IMR-90 (cell line): ENCODE data around the gene CD2. TPM values are rescaled to one million over a fixed set of nuclear protein-coding genes. Genes with fewer than 3 reads are reported as not detected.

Experiments used
- ATAC-seq: fragments of 200-7000 bp; cut with Tn5 transposase; 2 replicates; pipeline ENCODE4 v1.9.1; 2020; ENCODE audit warnings: low read depth, mild to moderate bottlenecking, moderate library complexity
- BruUV-seq: library from RNA; stranded (reverse); fragments of 400-500 nt; replicated peaks from 2 replicates; lab custom pipeline; 2021; lab: Mats Ljungman, UMichigan
- CTCF ChIA-PET: fragments of 300-600 bp; formaldehyde crosslinking; extraction: SDS; loops from one replicate; lab custom pipeline; 2021; ENCODE audit warnings: antibody characterized with exemption; lab: Yijun Ruan, JAX
- POLR2A ChIA-PET: fragments of 300-600 bp; sonication (Branson Sonifier 250); formaldehyde crosslinking; loops from one replicate; lab custom pipeline; 2022; ENCODE audit warnings: antibody characterized with exemption; ENCODE audit not compliant: unreplicated experiment; lab: Charles Lee
- DNase-seq: peaks from one replicate; pipeline ENCODE4 v3.0.0; 2013
- H2AFZ ChIP-seq: replicated peaks from 2 replicates; pipeline ENCODE3; 2013; ENCODE audit warnings: low read length, mild to moderate bottlenecking; ENCODE audit not compliant: poor library complexity
- H2AK5ac ChIP-seq: 2 replicates; pipeline ENCODE4 v1.6.1; 2013; ENCODE audit warnings: low read depth, low read length, inconsistent platforms
- H2AK9ac ChIP-seq: replicated peaks from 2 replicates; pipeline ENCODE3; 2013; ENCODE audit warnings: mild to moderate bottlenecking, low read depth, low read length, moderate library complexity; ENCODE audit not compliant: poor library complexity
- H2BK120ac ChIP-seq: 2 replicates; pipeline ENCODE4 v1.6.1; 2013; ENCODE audit warnings: low read depth, low read length, inconsistent platforms
- H2BK15ac ChIP-seq: 3 replicates; pipeline ENCODE4 v1.6.1; 2013; ENCODE audit warnings: low read depth, low read length, inconsistent platforms
- H2BK20ac ChIP-seq: 2 replicates; pipeline ENCODE4 v1.6.1; 2013; ENCODE audit warnings: low read depth, mild to moderate bottlenecking, inconsistent platforms, low read length, moderate library complexity
- H2BK5ac ChIP-seq: 2 replicates; pipeline ENCODE4 v1.6.1; 2013; ENCODE audit warnings: mild to moderate bottlenecking, low read depth, low read length, inconsistent platforms; ENCODE audit not compliant: poor library complexity, severe bottlenecking
- H3K14ac ChIP-seq: replicated peaks from 2 replicates; pipeline ENCODE4 v1.6.1; 2013; ENCODE audit warnings: low read depth, low read length, inconsistent platforms
- H3K18ac ChIP-seq: 2 replicates; pipeline ENCODE4 v1.6.1; 2013; ENCODE audit warnings: low read depth, low read length, control low read depth
- H3K23ac ChIP-seq: 2 replicates; pipeline ENCODE4 v1.6.1; 2013; ENCODE audit warnings: low read depth, low read length, inconsistent platforms
- H3K27ac ChIP-seq: 2 replicates; pipeline ENCODE4 v1.5.1; 2013; ENCODE audit warnings: mild to moderate bottlenecking, control low read depth, low read length; ENCODE audit not compliant: insufficient read depth
- H3K27me3 ChIP-seq: 2 replicates; pipeline ENCODE4 v1.6.1; 2013; ENCODE audit warnings: low read length; ENCODE audit not compliant: control insufficient read depth, insufficient read depth
- H3K36me3 ChIP-seq: 2 replicates; pipeline ENCODE4 v1.6.1; 2013; ENCODE audit warnings: low read length, mixed read lengths; ENCODE audit not compliant: control insufficient read depth, insufficient read depth
- H3K4ac ChIP-seq: 2 replicates; pipeline ENCODE4 v1.6.1; 2013; ENCODE audit warnings: low read depth, low read length, inconsistent platforms
- H3K4me1 ChIP-seq: 2 replicates; pipeline ENCODE4 v1.6.1; 2013; ENCODE audit warnings: low read length, mixed read lengths; ENCODE audit not compliant: control insufficient read depth, insufficient read depth
- H3K4me2 ChIP-seq: 2 replicates; pipeline ENCODE4 v1.6.1; 2013; ENCODE audit warnings: low read depth, mild to moderate bottlenecking, control low read depth, low read length, moderate library complexity
- H3K4me3 ChIP-seq: 2 replicates; pipeline ENCODE4 v1.5.1; 2013; ENCODE audit warnings: low read depth, mild to moderate bottlenecking, control low read depth, low read length, moderate library complexity; ENCODE audit not compliant: insufficient read depth
- H3K56ac ChIP-seq: 2 replicates; pipeline ENCODE4 v1.6.1; 2013; ENCODE audit warnings: low read length, inconsistent platforms; ENCODE audit not compliant: insufficient read depth; ENCODE audit errors: extremely low read depth
- H3K79me1 ChIP-seq, 2 experiments: 2 replicates each; pipeline ENCODE4 v1.6.1; 2013; ENCODE audit warnings: low read length in 2 of 2, inconsistent platforms in 1 of 2, low read depth in 1 of 2
- H3K9ac ChIP-seq: 2 replicates; pipeline ENCODE4 v1.6.1; 2013; ENCODE audit warnings: low read depth, low read length, control low read depth
- H3K9me1 ChIP-seq: 2 replicates; pipeline ENCODE4 v1.6.1; 2013; ENCODE audit warnings: low read length, inconsistent platforms; ENCODE audit not compliant: insufficient read depth
- H3K9me3 ChIP-seq: 2 replicates; pipeline ENCODE4 v1.6.1; 2013; ENCODE audit warnings: low read length; ENCODE audit not compliant: control insufficient read depth, insufficient read depth
- H4K20me1 ChIP-seq: 2 replicates; pipeline ENCODE4 v1.6.1; 2013; ENCODE audit warnings: low read length, inconsistent platforms; ENCODE audit not compliant: insufficient read depth
- H4K5ac ChIP-seq: 2 replicates; pipeline ENCODE4 v1.6.1; 2013; ENCODE audit warnings: mild to moderate bottlenecking, low read depth, low read length, control low read depth
- H4K8ac ChIP-seq, 2 experiments: 2 replicates each; pipeline ENCODE4 v1.6.1; 2013; ENCODE audit warnings: low read depth in 2 of 2, low read length in 2 of 2, control low read depth in 1 of 2, inconsistent platforms in 1 of 2
- H4K91ac ChIP-seq: 2 replicates; pipeline ENCODE4 v1.6.1; 2013; ENCODE audit warnings: low read depth, low read length, inconsistent platforms; ENCODE audit not compliant: insufficient read depth
- CEBPB ChIP-seq: IDR thresholded peaks from 2 replicates; pipeline ENCODE4 v1.6.1; 2012; ENCODE audit warnings: low read depth, low read length, improper control_type of control experiment
- ELK1 ChIP-seq: fragments of 150-350 bp; IDR thresholded peaks from 2 replicates; pipeline ENCODE4 v1.6.1; 2016; ENCODE audit warnings: low read depth, mild to moderate bottlenecking, low read length, moderate library complexity, borderline replicate concordance
- FOS ChIP-seq: fragments of 150-350 bp; IDR thresholded peaks from 2 replicates; pipeline ENCODE4 v1.6.1; 2016; ENCODE audit warnings: low read depth, low read length
- RAD21 ChIP-seq: IDR thresholded peaks from 2 replicates; pipeline ENCODE4 v1.6.1; 2012; ENCODE audit warnings: low read length, improper control_type of control experiment
- RFX5 ChIP-seq: IDR thresholded peaks from 2 replicates; pipeline ENCODE4 v1.8.0; 2012; ENCODE audit warnings: low read depth, mild to moderate bottlenecking, low read length, moderate library complexity
- SMC3 ChIP-seq: fragments of 150-350 bp; IDR thresholded peaks from 2 replicates; pipeline ENCODE4 v1.6.1; 2016; ENCODE audit warnings: low read depth, mild to moderate bottlenecking, antibody characterized with exemption, low read length, moderate library complexity
- USF2 ChIP-seq: fragments of 150-350 bp; IDR thresholded peaks from 2 replicates; pipeline ENCODE4 v1.6.1; 2017; ENCODE audit warnings: mild to moderate bottlenecking, antibody characterized with exemption, low read length, low read depth
- WGBS, 2 experiments: methylation state at CpG; one replicate each; pipeline versions ENCODE4 v1.1.5 to v1.1.7; 2013; ENCODE audit warnings: missing lambda C conversion rate in 2 of 2; ENCODE audit not compliant: insufficient read length in 1 of 2; ENCODE audit errors: extremely low coverage in 2 of 2; 5-methylcytosine and 5-hydroxymethylcytosine counted together
- dilution Hi-C: fragments of 300-500 bp; cut with HindIII; formaldehyde crosslinking; loops from one replicate; pipeline ENCODE4 v1.14.3; 2018; ENCODE audit warnings: low sequenced_read_pairs; ENCODE audit not compliant: unreplicated experiment
- in situ Hi-C: fragments of 300-500 bp; cut with MboI; formaldehyde crosslinking; loops from 3 replicates; pipeline ENCODE4 v1.14.3; 2019; ENCODE audit warnings: low sequenced_read_pairs, inconsistent platforms, mixed read lengths
- intact Hi-C: fragments of 100-400 bp; cut with micrococcal nuclease; formaldehyde crosslinking; loops from 2 replicates; pipeline ENCODE4 v1.10.0; 2022
- polyA plus RNA-seq, 3 experiments: library from polyadenylated mRNA; depleted of rRNA; stranded (reverse); fragments of >200 nt; gene quantifications; 2 replicates each; pipeline ENCODE4 v1.2.3, GENCODE V29; 2012; ENCODE audit warnings: low replicate concordance in 1 of 3
- total RNA-seq: library from RNA; depleted of rRNA; stranded (reverse); fragments of >200 nt; gene quantifications from 2 replicates; pipeline ENCODE4 v1.2.3, GENCODE V29; 2012

Gene CD2
- total and polyA plus RNA-seq, 2 of the 4 experiments (the other 2 are of a cell fraction): not detected

- no peak overlapping the region for H3K4ac ChIP-seq
- no peak overlapping the region for H2BK15ac ChIP-seq
- H3K36me3 ChIP-seq: no peaks in the 10 kb centered on the region
- H4K5ac ChIP-seq: no peak overlapping the region
- no peaks in the 10 kb centered on the region for H4K20me1 ChIP-seq
- no peak overlapping the region for H4K91ac ChIP-seq
- no peak overlapping the region for H2BK5ac ChIP-seq
- H3K4me3 ChIP-seq: no peak overlapping the region
- H3K27me3 ChIP-seq: no peaks in the 10 kb centered on the region; the same call in 1 of the 2 replicates
- TF ChIP-seq RAD21: no peak
- TF ChIP-seq ELK1: no peak
- no peak for TF ChIP-seq RFX5
- no peak for TF ChIP-seq CEBPB
- no peak for TF ChIP-seq FOS
- TF ChIP-seq SMC3: no peak
- no peak for TF ChIP-seq USF2
- dilution Hi-C loops (no loop called here), intact Hi-C loops (no loop called here), in situ Hi-C loops (no loop called here)
- H3K27ac ChIP-seq: no peak overlapping the region
- H3K9me1 ChIP-seq: no peaks in the 10 kb centered on the region
- no peak overlapping the region for H2AK5ac ChIP-seq
- no peaks in the 10 kb centered on the region for H3K9me3 ChIP-seq
- POLR2A ChIA-PET: no interaction called here
- no peak overlapping the region for H3K23ac ChIP-seq
- H3K56ac ChIP-seq: no peak overlapping the region
- no peak for ATAC-seq
- no peak overlapping the region for H2AFZ ChIP-seq
- BruUV-seq: no TSS peak
- no CpG with 5 or more reads among the region's 9 CpGs for WGBS, 2 experiments
- no peak overlapping the region for H2BK120ac ChIP-seq
- no peaks in the 10 kb centered on the region for H3K79me1 ChIP-seq
- DNase-seq: no peak
- H3K4me1 ChIP-seq: no peaks in the 10 kb centered on the region
- H2BK20ac ChIP-seq: no peak overlapping the region
- H4K8ac ChIP-seq: no peak overlapping the region
- H3K14ac ChIP-seq: no peak overlapping the region
- H2AK9ac ChIP-seq: no peak overlapping the region
- H3K4me2 ChIP-seq: no peak overlapping the region
- H3K9ac ChIP-seq: no peak overlapping the region
- CTCF ChIA-PET: interaction anchor here (1.2 kb wide), 1 partner anchor 45 kb away, joined by 5 read pairs; no protein-coding TSS in a partner anchor
- no peak overlapping the region for H3K18ac ChIP-seq
Observed at GRCh38 chr1:116769994-116770393, 15.8 kb downstream of the CD2 start.
